ENCODE data around the gene EMX2.
A peak's percentile ranks its signal among the peaks of the same experiment; 100 is the strongest.

DNA sequence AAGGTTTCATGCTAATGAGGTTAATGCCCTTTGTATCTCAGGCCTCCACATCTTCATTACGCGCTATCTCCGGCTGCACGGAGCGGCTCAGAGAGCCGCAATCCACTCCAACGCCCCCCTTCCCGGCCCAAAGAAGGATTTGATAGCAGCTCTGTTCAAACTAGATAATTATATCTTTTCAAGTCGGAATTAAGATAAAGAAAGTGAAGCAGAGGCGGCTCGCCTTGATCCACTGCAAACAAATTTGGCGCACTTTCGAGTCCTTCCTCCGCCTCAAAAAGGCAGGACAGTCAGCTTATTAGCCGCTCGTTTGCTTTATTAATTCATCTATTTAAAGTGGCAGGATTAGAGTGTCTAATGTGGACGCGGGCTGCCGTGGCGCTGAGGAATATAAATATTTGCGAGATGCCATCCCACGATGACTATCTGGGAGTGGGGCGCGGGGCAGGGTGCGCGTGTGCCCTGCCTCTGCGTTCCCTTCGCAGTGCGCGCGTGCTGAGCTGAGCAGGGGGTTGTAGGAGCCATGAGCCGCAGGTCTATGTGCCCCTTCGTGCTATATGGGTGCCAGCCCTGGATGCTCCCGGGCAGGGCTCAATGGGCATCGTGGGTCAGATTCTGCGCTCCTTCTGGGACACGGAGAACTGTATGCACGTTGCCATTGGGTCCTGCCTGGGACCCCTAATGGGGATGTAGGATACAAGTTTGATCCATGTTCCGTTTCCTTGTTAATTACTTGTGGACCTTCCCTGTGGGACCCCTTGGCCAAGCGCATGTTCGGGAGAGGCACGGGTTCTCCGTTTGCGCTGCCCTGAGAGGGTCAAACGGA is 9.0 kb downstream of the EMX2 start:
- no peak for TF ChIP-seq YY1 (IDR thresholded peaks at IDR 0.05; ENCODE audit: insufficient read depth, insufficient read length)
- TF ChIP-seq SUZ12 (IDR thresholded peaks at IDR 0.05; ENCODE audit: extremely low read depth, insufficient read depth, insufficient read length): peak; percentile 83
- no peak for TF ChIP-seq ZNF274 (IDR thresholded peaks at IDR 0.05; ENCODE audit: low read depth, low read length)

Data from NT2/D1 (cell line).